ENCODE data around the gene HDAC8.

Gene HDAC8

DNA sequence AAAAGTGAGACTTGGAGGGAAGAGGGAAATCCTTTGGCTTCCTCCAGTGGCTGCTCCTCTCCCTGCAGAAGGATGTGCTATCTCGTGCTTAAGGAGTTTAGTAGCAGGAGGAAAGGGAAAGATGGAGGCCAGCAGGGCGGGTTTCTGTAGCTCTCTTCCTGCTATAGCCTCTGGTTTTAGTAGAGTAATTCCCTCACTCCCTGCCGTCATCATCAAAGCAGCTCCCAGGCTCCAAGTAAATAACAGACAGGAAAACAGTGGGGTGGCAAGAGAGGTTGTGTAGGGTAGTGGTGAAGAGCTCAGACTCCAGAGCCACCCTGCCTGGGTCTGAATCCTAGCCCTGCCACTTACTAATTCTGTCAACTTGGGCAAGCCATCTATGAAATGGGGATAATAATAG, 185.4 kb downstream of the HDAC8 start:
- H3K27ac ChIP-seq, result no peak overlapping the region
- no peak for DNase-seq (ENCODE audit: low read depth, low spot score)

DNA sequence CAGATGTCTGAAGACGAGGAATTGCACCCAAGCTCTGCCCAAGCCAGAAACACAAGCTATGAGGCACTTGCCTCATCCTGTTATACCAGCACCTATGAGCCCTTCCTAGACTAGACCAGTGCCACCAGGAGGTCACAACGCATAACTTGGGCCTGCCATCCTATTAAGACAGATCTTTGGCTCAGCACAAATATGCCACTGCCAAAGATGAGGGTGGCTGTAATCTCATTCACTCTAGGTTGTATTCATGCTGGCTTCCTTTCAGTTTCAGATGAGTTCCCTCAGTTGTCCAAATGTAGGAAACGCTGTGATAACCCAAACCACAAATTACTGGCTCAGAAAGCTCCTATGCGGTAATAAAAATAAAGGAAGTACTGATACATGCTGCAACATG, 190.4 kb downstream of the HDAC8 start:
- DNase-seq (ENCODE audit: low read depth, low spot score), result no peak
- H3K27ac ChIP-seq, result no peak overlapping the region

DNA sequence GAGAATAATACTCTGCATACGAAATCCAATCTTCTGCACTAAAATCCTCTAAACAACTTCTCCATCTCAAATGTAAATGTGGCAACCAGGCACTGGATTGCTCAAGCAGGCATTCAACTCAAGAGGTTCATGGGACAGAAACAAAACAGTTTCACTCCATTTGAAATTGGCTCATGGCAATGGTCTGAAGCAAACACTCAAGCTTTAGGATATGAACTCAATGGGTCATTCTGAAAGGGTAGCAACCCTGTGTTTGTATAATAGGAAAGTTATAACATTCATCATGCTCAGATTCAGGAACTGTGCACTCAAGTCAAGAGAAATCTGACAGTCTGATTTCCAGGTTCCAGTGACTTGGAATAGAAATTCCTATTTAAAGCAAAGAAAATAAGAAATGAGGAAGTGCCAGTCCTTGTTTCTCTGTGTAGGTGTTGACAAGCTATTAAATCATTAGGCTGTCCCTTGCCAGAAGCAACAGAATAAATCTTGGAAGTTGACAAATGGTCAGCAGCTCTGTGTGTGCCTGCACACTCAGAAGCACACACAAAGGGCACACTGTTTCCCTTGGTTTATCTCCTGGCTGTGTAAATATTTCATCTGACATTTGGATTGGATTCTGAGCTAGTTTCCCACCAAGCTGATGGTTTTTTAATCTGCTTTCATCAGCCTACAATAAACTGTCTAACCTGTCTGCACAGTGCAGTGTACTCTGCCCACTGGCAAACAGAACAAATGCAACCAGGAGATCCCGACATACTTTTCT, 191.0 kb downstream of the HDAC8 start:
- DNase-seq (ENCODE audit: low read depth, low spot score), result no peak

DNA sequence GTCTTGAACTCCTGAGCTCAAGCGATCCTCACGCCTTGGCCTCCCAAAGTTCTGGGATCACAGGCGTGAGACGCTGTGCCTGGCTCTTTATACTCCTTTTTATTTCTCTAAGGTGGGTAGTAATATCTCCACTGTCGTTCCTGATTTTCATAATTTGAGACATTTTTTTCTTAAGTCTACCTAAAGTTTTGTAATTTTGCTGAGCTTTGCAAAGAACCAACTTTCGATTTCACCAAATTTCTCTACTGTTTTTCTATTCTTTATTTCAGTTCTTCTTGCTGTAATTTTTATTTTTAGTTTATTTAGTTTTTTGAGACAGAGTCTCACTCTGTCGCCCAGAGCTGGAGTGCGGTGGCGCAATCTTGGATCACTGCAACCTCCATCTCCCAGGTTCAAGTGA, 196.5 kb downstream of the HDAC8 start:
- no peak overlapping the region for H3K27ac ChIP-seq
- no peak for DNase-seq (ENCODE audit: low read depth, low spot score)

More for the DNA sequence above, 191.0 kb downstream of the HDAC8 start:
- no peak overlapping the region for H3K27ac ChIP-seq

DNA sequence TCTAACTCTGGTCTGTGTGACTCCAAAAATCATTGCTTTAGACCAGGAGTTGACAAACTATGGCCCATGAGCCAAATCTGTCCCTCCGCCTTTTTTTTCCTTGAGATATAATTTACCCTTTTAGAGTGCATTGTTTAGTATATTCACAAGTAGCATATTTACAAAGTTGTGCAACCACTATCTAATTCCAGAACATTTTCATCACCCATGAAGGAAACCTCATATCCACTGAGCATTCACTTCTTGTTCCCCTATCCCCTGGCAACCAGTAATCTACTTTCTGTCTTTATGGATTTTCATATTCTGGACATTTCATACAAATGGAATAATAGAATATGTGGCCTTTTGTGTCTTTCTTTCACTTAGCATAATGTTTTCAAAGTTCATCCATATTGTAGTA, 199.5 kb downstream of the HDAC8 start:
- no peak overlapping the region for H3K27ac ChIP-seq
- DNase-seq (ENCODE audit: low read depth, low spot score), result no peak

DNA sequence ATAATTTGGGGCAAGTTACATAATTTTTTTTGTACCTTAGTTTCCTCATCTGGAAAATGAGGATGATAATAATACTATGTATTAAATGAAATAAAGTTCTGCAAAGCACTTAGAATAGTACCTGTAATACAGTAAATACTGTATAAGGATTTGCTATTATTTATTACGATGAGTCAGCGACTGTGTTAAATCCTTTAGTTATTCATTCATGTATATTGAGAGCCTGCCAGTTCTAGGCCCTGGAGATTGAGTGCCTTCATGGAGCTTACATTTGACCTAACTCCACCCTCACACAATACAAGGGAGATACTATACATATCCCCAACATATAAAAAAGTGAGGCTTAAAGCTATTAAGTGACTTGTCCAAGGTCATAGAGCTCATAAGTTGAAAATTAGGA, 199.9 kb downstream of the HDAC8 start:
- H3K27ac ChIP-seq, result no peak overlapping the region
- DNase-seq (ENCODE audit: low read depth, low spot score), result no peak

DNA sequence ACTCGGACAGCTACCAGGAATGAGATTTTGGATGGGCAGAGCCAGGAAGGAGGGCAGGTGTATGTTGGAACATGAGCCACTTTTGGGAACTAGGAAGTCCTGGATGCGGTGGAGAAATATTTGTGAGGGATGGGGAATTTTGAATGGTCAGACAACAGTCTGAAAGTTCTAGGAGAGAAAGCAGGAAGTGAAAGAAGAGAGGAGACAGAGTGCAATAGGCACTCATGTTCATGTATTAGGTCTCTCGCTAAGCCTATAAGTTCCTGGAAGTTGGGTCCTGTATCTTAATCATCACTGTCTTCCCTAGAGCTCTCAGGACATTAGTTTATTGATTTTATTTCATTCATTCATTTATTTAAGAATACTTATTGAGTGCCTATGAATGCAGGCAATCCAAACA, 201.2 kb downstream of the HDAC8 start:
- no peak for DNase-seq (ENCODE audit: low read depth, low spot score)
- no peak overlapping the region for H3K27ac ChIP-seq

DNA sequence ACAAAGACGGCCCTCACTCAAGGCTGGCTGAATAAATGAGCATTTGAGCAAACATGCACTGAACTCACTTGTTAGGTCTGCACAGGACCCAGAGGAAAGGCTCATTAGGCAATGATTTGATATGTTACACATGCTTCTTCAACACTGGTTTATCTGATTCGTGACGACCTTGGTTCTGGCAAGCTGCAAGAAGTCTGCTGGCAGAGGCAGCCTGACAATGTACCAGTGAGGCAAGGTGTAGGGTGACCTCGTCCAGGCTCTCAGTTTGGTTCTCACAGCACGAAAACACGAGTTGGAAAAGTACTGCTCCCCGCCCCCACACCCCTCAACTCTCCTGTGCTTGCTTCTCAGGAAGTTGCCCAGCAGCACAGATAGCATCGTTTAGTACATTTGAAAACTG, 203.8 kb downstream of the HDAC8 start:
- H3K27ac ChIP-seq, result no peak overlapping the region
- DNase-seq (ENCODE audit: low read depth, low spot score), result no peak

DNA sequence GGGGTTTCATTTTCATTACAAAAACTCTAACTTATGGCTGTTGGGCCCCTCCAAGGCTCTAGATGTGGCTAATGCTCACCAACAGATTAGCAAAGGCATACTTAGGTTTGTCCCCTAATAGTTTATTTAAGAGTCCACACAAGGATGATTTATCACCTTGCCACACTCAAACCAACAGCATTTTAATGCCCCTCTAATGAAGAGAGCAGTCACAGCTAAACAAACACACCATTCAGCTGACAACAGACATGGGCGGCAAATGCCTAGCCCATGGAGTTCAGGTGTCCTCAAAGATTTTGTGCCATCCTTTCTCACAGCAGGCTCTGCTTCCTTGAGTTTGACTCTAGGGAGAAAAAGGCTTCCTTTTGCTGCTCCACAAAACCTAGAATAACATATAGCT, 205.1 kb downstream of the HDAC8 start:
- H3K27ac ChIP-seq, result no peak overlapping the region

DNA sequence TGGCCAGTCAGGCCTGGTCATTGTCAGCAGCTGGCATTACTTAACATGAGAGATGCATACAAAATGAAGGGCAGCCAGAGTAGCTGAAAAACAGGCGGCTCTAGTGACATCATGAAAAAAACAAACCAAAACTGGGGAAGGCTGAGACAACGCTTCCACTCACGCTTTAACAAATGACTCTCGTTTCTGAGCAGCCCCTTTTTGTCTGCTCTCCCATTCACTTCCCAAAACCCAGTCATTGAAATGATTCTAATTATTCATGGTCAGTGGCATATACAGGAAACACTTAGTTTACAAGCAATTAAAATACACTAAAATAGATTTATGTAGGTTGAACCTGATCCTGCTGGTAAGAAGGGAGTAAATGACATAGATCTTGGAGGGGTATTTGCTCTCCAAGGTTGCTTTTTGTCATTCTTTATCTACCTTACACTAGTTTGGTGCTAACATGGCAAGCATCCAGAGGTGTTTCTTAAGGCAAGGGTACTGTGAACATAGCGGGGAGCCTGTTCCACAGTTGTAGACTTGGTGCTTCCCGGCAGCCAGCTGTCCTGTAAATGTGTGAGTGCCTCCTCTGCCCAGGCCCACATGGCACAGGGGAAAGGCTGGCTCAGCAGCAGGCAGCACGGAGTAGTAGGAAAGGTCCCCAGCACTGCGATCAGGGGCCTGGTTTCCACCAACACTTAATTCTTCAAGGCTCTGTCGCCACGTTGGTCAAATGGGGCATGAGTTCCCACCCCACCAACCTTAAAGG, 205.8 kb downstream of the HDAC8 start:
- H3K27ac ChIP-seq, result no peak overlapping the region
- DNase-seq (ENCODE audit: low read depth, low spot score), result no peak

More for the DNA sequence above, 205.1 kb downstream of the HDAC8 start:
- DNase-seq (ENCODE audit: low read depth, low spot score), result no peak

DNA sequence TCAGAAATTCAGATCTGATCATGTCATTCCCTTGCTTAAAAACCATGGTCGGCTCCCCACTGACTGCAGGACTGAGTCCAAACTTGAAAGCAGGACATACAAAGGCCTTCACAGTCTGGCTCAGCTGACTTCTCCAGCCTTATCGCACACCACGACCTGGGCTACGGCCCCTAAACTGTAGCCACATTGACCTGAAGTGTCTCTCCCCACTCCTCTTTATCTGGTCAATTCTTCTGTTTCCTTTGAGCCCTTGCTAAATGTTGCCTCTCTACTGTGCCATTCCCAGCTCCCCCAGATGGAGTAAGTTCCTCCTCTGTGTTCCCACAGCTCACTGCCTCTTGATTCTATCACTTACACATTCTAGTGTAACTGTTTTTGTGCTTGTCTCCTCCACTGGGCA, 206.5 kb downstream of the HDAC8 start:
- no peak overlapping the region for H3K27ac ChIP-seq
- no peak for DNase-seq (ENCODE audit: low read depth, low spot score)

DNA sequence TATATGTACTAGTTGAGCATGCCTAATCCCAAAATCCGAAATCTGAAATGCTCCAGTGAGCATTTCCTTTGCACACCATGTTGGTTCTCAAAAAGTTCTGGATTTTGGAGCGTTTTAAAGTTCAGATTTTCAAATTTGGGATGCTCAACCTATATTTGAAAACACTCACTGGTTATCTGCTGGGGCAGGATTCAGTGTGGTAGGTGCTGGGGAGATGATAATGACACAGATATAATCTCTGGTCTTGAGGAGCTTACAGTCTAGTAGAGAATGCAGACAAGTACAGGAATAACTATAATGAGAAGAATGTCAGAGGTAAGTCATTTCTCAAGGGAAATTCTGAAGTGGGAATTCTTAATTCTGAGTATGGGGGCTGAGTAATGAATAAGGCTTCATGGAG, 207.5 kb downstream of the HDAC8 start:
- DNase-seq (ENCODE audit: low read depth, low spot score), result no peak
- no peak overlapping the region for H3K27ac ChIP-seq

DNA sequence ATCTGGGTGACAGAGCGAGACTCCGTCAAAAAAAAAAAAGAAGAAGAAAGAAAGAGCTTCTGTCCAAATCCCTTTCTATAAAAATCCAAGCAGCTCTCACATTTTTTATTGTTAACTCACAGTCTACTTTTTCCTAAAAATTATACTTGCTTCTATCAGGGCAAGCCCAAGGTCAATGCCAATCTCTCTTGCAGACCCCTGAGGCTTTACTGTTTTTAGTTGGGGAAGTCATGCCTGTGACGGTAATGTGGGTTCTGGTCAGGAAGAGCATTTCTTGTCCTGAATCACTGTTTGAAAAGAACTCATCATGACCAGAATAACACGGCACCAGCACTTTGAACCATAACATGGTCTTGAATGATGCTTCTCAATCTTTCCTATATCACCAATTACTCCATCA, 212.3 kb downstream of the HDAC8 start:
- no peak overlapping the region for H3K27ac ChIP-seq
- no peak for DNase-seq (ENCODE audit: low read depth, low spot score)

DNA sequence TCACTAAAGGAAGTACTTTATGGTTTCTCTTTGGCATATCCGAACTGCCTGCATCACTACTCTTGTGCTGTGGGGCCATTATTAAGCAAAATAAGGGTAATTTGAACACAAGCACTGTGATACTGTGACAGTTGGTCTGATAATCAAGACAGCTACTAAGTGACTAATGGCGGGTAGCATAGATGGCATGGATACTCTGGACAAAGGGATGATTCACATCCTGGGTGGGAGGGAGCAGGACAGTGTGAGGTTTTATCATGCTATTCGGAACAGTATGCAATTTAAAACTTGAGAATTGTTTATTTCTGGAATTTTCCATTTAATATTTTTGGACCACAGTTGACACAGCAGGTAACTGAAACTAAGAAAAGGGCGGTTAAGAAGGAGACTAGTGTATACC, 214.3 kb downstream of the HDAC8 start:
- DNase-seq (ENCODE audit: low read depth, low spot score), result no peak
- no peak overlapping the region for H3K27ac ChIP-seq

DNA sequence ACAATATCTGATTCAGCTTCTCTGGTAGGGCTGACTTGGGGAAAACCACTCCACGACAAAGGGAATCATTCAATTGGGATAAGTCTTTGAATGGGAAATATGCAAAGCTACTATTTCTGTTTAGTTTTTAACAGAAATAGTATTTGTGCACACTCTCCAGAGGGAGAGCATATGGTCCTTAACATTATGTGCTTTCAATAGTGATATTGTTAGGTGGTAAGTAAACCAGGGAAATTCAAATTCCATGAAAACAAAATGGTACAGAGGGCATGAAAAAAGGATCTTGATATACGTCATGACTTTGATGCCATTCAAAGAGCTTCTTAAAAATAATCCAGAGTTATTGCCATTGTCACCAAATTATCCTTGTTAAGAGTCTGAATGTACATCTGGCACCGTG, 219.9 kb downstream of the HDAC8 start:
- no peak for DNase-seq (ENCODE audit: low read depth, low spot score)
- no peak overlapping the region for H3K27ac ChIP-seq

DNA sequence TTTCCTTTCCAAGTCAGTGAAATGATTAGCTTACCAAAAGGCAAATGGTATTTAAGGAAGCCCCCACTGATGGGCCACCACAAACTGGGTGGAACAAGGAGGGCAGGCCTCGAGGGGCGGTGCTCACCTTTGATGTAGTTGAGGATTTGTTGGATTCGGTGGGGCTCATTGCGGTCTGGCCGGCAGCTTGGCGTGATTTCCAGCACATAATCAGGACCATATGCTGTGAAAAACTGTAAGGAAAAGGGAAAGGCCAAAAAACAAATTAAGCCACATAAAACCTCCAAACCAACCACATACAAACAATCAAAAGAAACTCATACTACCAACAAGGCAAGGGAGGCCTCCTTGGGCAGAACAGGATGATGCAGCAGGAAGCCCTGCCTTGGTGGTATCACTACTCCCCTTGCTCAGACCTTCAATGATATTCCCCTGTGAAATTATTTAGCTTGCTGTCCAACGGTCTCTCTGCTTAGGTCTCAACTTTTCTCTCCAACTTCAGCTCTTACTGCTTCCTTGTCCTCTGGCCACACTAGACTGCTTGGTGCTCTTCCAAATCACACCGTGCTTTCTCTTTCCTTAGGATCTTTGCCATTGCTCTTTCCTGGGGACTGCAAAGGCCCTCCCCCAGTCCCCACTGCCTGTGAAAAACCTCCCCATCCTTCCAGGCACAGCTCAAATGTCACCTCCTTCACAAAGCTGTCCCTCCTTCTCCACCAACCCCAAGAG, 220.9 kb downstream of the HDAC8 start:
- no peak for DNase-seq (ENCODE audit: low read depth, low spot score)
- no peak overlapping the region for H3K27ac ChIP-seq

DNA sequence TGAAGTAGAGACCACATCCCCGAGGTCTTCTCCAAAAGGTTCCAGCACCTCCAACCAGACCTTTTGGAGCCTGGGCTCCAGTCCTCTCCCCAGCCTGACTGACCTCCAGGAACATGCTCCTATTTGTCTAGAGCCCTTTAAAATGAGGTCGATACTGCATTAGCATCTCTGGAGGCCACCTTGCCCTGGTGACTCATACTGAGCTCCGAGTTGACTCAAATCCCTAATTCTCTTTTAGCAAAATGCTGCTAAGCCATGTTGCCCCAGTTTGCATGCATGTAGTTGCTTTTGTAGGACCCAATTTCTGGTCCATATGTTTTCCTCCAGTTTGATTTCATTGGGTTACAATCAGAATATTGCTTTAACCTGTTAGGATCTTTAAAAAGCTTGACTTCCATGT, 223.5 kb downstream of the HDAC8 start:
- H3K27ac ChIP-seq, result no peak overlapping the region
- DNase-seq (ENCODE audit: low read depth, low spot score), result no peak

DNA sequence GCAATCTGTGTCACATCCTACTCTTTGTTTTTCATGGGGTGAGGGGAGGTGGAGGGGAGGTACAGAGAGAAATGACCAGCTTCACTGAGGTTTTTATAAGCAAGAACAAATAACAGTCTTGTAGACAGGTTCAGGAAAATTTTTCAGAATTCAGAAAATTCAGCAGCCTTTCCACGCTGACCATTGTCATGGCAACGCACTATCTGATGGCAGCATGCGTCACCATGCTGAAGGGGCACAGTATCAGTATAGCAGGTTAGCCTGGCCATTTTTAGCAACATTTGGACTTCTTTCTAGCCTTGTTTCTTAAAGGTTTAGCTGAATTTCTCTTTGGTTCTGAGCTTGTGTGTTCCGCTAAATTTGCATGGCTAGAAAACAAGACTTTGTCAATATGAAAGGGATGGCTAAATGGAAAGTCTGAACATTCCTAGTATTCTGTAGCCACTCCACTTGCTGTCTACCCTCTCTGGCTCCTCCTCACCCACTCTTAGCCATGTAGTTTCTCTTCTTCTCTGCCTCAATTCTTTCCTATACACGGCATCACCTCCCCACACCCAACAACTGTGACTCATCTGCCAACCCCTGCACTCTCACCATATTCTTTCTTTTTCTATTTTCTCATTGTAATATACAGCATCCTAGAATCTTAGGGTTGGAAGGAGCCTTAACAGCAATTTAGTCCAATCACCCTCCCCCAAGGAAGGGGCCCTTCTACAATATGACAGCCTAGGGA, 224.2 kb downstream of the HDAC8 start:
- H3K27ac ChIP-seq, result no peak overlapping the region
- DNase-seq (ENCODE audit: low read depth, low spot score), result no peak

DNA sequence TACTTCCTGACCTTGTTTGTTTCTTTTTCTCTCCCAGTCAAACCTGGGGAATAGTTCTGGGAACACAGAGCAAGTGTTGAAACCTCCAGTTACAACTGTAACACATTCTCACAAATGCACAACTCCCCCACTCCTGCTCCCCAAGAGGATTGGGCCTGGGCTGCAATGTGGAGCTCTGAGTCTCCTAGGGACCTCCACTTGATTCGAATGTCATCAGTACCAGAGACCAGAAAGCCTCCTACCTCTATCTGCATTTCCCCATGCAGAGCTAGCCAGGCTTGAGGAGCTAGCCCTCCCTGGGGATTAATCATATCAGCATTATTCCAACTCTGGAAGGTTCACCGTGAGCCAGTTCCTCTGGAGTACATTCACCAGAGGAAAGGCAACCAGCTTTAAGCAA, 225.3 kb downstream of the HDAC8 start:
- H3K27ac ChIP-seq, result no peak overlapping the region
- DNase-seq (ENCODE audit: low read depth, low spot score), result no peak

DNA sequence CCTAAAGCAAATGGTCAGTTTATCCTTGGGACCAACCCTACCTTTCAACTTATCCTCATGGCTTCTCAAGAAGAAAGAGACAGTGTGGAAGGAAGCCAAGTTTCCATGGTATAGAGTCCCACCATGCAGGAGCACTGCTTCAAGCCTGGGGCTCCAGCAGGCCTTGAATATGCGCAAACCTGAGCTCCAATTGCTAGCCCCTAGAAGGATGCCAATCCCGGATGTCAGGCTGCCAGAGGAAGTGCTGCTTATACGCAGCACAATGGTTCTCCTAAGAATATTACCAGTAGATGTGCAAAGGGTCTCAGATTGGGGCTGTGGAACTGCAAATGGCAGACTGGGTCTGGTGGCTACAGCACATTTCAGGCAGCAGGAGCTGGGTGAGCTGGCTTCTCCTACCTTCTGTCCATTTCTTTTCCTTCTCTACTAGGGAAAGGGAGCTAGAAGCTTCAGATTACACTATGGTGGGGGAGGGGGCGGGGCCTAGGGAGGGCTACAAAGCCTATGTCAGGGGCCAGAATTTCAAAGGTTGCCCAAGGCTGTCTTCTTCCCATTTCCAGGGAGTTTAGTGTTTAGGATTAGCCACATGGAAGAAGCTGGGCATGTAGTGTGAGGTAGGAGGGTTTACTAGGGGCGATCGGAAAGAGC, 226.2 kb downstream of the HDAC8 start:
- H3K27ac ChIP-seq, result no peak overlapping the region
- no peak for DNase-seq (ENCODE audit: low read depth, low spot score)
